ENCODE results near the gene AGTR1. TPM values are rescaled to one million over a fixed set of nuclear protein-coding genes. Genes with fewer than 3 reads are reported as not detected.

AGTR1 gene
- total RNA-seq, 1 donor from 2014 or later, result not detected

GRCh38 chr3:148707601-148708380 is 10.1 kb downstream of the AGTR1 start:
- H3K4me3 Mint-ChIP-seq, result no peak overlapping the region
- DNase-seq (ENCODE audit: low spot score), result no peak
- H3K27me3 Mint-ChIP-seq (ENCODE audit: insufficient read depth), result no peaks in the 10 kb centered on the region
- no peaks in the 10 kb centered on the region for H3K4me1 Mint-ChIP-seq (ENCODE audit: low read depth)
- intact Hi-C loops (cut with micrococcal nuclease), result no loop called here
- no peak overlapping the region for H3K27ac Mint-ChIP-seq
- no peaks in the 10 kb centered on the region for H3K9me3 Mint-ChIP-seq
- no peaks in the 10 kb centered on the region for H3K36me3 Mint-ChIP-seq (ENCODE audit: low read depth)

GRCh38 chr3:148708409-148708808 is 10.7 kb downstream of the AGTR1 start:
- no peak for DNase-seq (ENCODE audit: low spot score)
- H3K27ac Mint-ChIP-seq, result no peak overlapping the region
- no peaks in the 10 kb centered on the region for H3K36me3 Mint-ChIP-seq (ENCODE audit: low read depth)
- intact Hi-C loops (cut with micrococcal nuclease), result no loop called here
- H3K4me1 Mint-ChIP-seq (ENCODE audit: low read depth), result no peaks in the 10 kb centered on the region
- no peaks in the 10 kb centered on the region for H3K27me3 Mint-ChIP-seq (ENCODE audit: insufficient read depth)
- no peaks in the 10 kb centered on the region for H3K9me3 Mint-ChIP-seq
- H3K4me3 Mint-ChIP-seq, result no peak overlapping the region

- H3K27ac Mint-ChIP-seq, result no peak overlapping the region
- no peaks in the 10 kb centered on the region for H3K4me1 Mint-ChIP-seq (ENCODE audit: low read depth)
- intact Hi-C loops (cut with micrococcal nuclease), result no loop called here
- no peaks in the 10 kb centered on the region for H3K27me3 Mint-ChIP-seq (ENCODE audit: insufficient read depth)
- no peak for DNase-seq (ENCODE audit: low spot score)
- H3K9me3 Mint-ChIP-seq, result no peaks in the 10 kb centered on the region
- no peak overlapping the region for H3K4me3 Mint-ChIP-seq
- no peaks in the 10 kb centered on the region for H3K36me3 Mint-ChIP-seq (ENCODE audit: low read depth)
Measured at GRCh38 chr3:148709560-148710253, 12.0 kb downstream of the AGTR1 start.

- Mint-ChIP-seq H3K9me3 (no peaks in the 10 kb centered on the region), H3K27me3 (ENCODE audit: insufficient read depth) (no peaks in the 10 kb centered on the region), H3K36me3 (ENCODE audit: low read depth) (no peaks in the 10 kb centered on the region), H3K4me1 (ENCODE audit: low read depth) (no peaks in the 10 kb centered on the region), H3K27ac (no peak overlapping the region), H3K4me3 (no peak overlapping the region)
- intact Hi-C loops (cut with micrococcal nuclease), result no loop called here
- no peak for DNase-seq (ENCODE audit: low spot score)
Measured at GRCh38 chr3:148710665-148711064, 13.0 kb downstream of the AGTR1 start.

- no peaks in the 10 kb centered on the region for H3K27me3 Mint-ChIP-seq (ENCODE audit: insufficient read depth)
- H3K27ac Mint-ChIP-seq, result no peak overlapping the region
- H3K36me3 Mint-ChIP-seq (ENCODE audit: low read depth), result no peaks in the 10 kb centered on the region
- no peak for DNase-seq (ENCODE audit: low spot score)
- H3K9me3 Mint-ChIP-seq, result no peaks in the 10 kb centered on the region
- no peaks in the 10 kb centered on the region for H3K4me1 Mint-ChIP-seq (ENCODE audit: low read depth)
- no peak overlapping the region for H3K4me3 Mint-ChIP-seq
- intact Hi-C loops (cut with micrococcal nuclease), result no loop called here
Measured at GRCh38 chr3:148711981-148712666, 14.4 kb downstream of the AGTR1 start.

DNA sequence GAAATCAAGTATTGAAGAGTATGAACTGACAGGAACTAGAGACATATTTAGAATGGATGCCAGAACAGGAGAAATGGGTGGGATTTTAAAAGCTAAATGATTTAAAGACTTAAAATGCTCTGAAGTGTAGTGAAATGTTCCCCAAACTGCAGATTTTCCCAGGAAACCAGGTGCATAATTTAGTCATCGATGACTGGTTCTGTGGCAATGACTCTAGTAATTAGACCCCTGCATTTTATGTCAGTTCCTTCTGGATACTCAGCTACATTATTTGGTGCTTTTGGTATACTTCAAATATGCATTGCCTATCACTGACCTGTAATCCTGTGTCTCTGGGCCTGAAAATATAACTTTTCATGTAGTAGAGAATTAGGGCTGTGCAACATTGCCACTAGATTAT is 16.8 kb downstream of the AGTR1 start:
- no peaks in the 10 kb centered on the region for H3K4me1 Mint-ChIP-seq (ENCODE audit: low read depth)

DNA sequence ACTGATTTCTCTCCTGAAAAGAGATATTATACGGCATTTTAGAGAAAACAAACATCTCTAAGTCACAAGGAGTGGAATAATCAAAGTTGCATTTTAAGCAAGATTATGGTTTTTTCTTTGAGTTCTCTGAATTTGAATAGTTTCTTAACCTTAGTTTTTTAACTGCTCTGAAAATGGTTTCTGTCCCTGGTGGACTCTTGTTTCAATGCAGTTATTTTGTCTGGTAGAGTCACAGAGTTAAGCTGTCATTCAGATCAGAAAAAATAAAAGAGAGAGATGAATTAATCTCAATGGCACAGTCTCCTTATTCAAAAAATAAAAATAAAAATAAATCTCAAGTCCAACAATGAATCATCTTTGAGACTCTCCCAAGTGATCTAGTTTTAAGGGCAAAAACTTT is 19.0 kb downstream of the AGTR1 start:
- Mint-ChIP-seq H3K4me3 (no peak overlapping the region), H3K27me3 (ENCODE audit: insufficient read depth) (no peaks in the 10 kb centered on the region), H3K36me3 (ENCODE audit: low read depth) (no peaks in the 10 kb centered on the region), H3K9me3 (no peaks in the 10 kb centered on the region), H3K27ac (no peak overlapping the region), H3K4me1 (ENCODE audit: low read depth) (no peaks in the 10 kb centered on the region)
- intact Hi-C loops (cut with micrococcal nuclease), result no loop called here
- DNase-seq (ENCODE audit: low spot score), result no peak

More for the DNA sequence above, 16.8 kb downstream of the AGTR1 start:
- Mint-ChIP-seq H3K27me3 (ENCODE audit: insufficient read depth) (no peaks in the 10 kb centered on the region), H3K9me3 (no peaks in the 10 kb centered on the region), H3K27ac (no peak overlapping the region), H3K4me3 (no peak overlapping the region), H3K36me3 (ENCODE audit: low read depth) (no peaks in the 10 kb centered on the region)
- DNase-seq (ENCODE audit: low spot score), result no peak
- intact Hi-C loops (cut with micrococcal nuclease), result no loop called here

GRCh38 chr3:148717885-148718561 is 20.3 kb downstream of the AGTR1 start:
- Mint-ChIP-seq H3K27ac (no peak overlapping the region), H3K36me3 (ENCODE audit: low read depth) (no peaks in the 10 kb centered on the region), H3K4me1 (ENCODE audit: low read depth) (no peaks in the 10 kb centered on the region), H3K4me3 (no peak overlapping the region), H3K9me3 (no peaks in the 10 kb centered on the region), H3K27me3 (ENCODE audit: insufficient read depth) (no peaks in the 10 kb centered on the region)
- no peak for DNase-seq (ENCODE audit: low spot score)
- intact Hi-C loops (cut with micrococcal nuclease), result no loop called here

GRCh38 chr3:148718982-148719862 is 21.5 kb downstream of the AGTR1 start:
- no peak overlapping the region for H3K4me3 Mint-ChIP-seq
- DNase-seq (ENCODE audit: low spot score), result no peak

GRCh38 chr3:148720873-148721272 is 23.2 kb downstream of the AGTR1 start:
- no peak overlapping the region for H3K4me3 Mint-ChIP-seq
- no peaks in the 10 kb centered on the region for H3K4me1 Mint-ChIP-seq (ENCODE audit: low read depth)
- H3K27ac Mint-ChIP-seq, result no peak overlapping the region
- no peaks in the 10 kb centered on the region for H3K27me3 Mint-ChIP-seq (ENCODE audit: insufficient read depth)
- no peak for DNase-seq (ENCODE audit: low spot score)
- intact Hi-C loops (cut with micrococcal nuclease), result loop anchor here (10.0 kb wide), 1 partner anchor 224 kb away; no protein-coding TSS in a partner anchor
- no peaks in the 10 kb centered on the region for H3K36me3 Mint-ChIP-seq (ENCODE audit: low read depth)
- no peaks in the 10 kb centered on the region for H3K9me3 Mint-ChIP-seq

More at GRCh38 chr3:148718982-148719862, 21.5 kb downstream of the AGTR1 start:
- Mint-ChIP-seq H3K27ac (no peak overlapping the region), H3K36me3 (ENCODE audit: low read depth) (no peaks in the 10 kb centered on the region), H3K9me3 (no peaks in the 10 kb centered on the region), H3K27me3 (ENCODE audit: insufficient read depth) (no peaks in the 10 kb centered on the region), H3K4me1 (ENCODE audit: low read depth) (no peaks in the 10 kb centered on the region)
- intact Hi-C loops (cut with micrococcal nuclease), result no loop called here

- Mint-ChIP-seq H3K4me3 (no peak overlapping the region), H3K27me3 (ENCODE audit: insufficient read depth) (no peaks in the 10 kb centered on the region), H3K4me1 (ENCODE audit: low read depth) (no peaks in the 10 kb centered on the region), H3K27ac (no peak overlapping the region), H3K9me3 (no peaks in the 10 kb centered on the region), H3K36me3 (ENCODE audit: low read depth) (no peaks in the 10 kb centered on the region)
- no peak for DNase-seq (ENCODE audit: low spot score)
- intact Hi-C loops (cut with micrococcal nuclease), result loop anchor here (10.0 kb wide), 1 partner anchor 221 kb away; no protein-coding TSS in a partner anchor
Measured at GRCh38 chr3:148723631-148724030, 25.9 kb downstream of the AGTR1 start.

DNA sequence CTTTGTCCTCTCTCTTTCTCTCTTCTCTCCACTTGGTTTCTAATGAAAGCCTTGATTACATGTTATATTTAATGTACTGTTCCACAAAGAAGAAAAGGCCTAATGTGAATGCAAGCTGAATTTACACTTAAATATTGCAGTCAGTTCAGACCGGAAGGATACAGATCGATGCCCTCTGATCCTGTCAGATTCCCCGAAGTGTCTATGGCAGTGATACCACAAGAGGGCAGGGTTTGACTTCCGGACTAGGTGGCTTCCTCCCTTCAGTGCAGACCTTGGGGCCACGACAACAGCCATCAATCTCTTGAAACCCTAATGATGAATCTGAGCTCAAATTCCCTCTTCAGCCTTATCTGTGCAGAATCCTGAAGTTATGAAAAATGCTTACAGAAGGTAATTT is 29.5 kb downstream of the AGTR1 start:
- Mint-ChIP-seq H3K36me3 (ENCODE audit: low read depth) (no peaks in the 10 kb centered on the region), H3K9me3 (no peaks in the 10 kb centered on the region), H3K27me3 (ENCODE audit: insufficient read depth) (no peaks in the 10 kb centered on the region), H3K4me1 (ENCODE audit: low read depth) (no peaks in the 10 kb centered on the region), H3K4me3 (no peak overlapping the region), H3K27ac (no peak overlapping the region)
- DNase-seq (ENCODE audit: low spot score), result no peak
- intact Hi-C loops (cut with micrococcal nuclease), result loop anchor here (10.0 kb wide), 1 partner anchor 218 kb away; no protein-coding TSS in a partner anchor
